Kidney (tissue), 14 donors: ENCODE results near the gene ABCG1. TPM values are rescaled to one million over a fixed set of nuclear protein-coding genes. Genes with fewer than 3 reads are reported as not detected.
A peak's percentile ranks its signal among the peaks of the same experiment; 100 is the strongest.

ENCODE experiments used
- DNase-seq, 5 donors: peaks; one replicate each; pipeline ENCODE4 v3.0.0-alpha.2; 2013 to 2020
- FAIRE-seq: peaks from 2 replicates; lab custom pipeline; 2012; peaks lifted over from hg19 to GRCh38; lab: Jason Lieb, UNC
- H3K27ac ChIP-seq, 2 donors: one replicate each; pipeline ENCODE4 v1.7.0; 2013; ENCODE audit warnings: low read depth in 2 of 2, low read length in 2 of 2, inconsistent platforms in 1 of 2
- H3K27me3 ChIP-seq: one replicate; pipeline ENCODE4 v1.7.1; 2013; ENCODE audit warnings: low read length, inconsistent platforms; ENCODE audit not compliant: control insufficient read depth, insufficient read depth
- H3K36me3 ChIP-seq, 3 donors: one replicate each; pipeline versions ENCODE4 v1.7.0 to v1.7.1; 2013; ENCODE audit warnings: low read length in 3 of 3, control low read depth in 1 of 3, inconsistent platforms in 1 of 3; ENCODE audit not compliant: insufficient read depth in 3 of 3, control insufficient read depth in 2 of 3
- H3K4me1 ChIP-seq, 3 donors: one replicate each; pipeline versions ENCODE4 v1.7.0 to v1.7.1; 2013; ENCODE audit warnings: low read length in 3 of 3, inconsistent platforms in 1 of 3, low read depth in 1 of 3; ENCODE audit not compliant: control insufficient read depth in 2 of 3, insufficient read depth in 2 of 3
- H3K4me3 ChIP-seq, 3 donors: one replicate each; pipeline versions ENCODE4 v1.7.0 to v1.8.1; 2013; ENCODE audit warnings: low read length in 3 of 3, control low read depth in 1 of 3, inconsistent platforms in 1 of 3
- H3K9ac ChIP-seq, 3 donors: one replicate each; pipeline versions ENCODE4 v1.7.0 to v1.7.1; 2013; ENCODE audit warnings: low read length in 3 of 3, control low read depth in 1 of 3, inconsistent platforms in 1 of 3
- H3K9me3 ChIP-seq, 3 donors: one replicate each; pipeline versions ENCODE4 v1.7.0 to v1.7.1; 2013; ENCODE audit warnings: low read length in 3 of 3, control low read depth in 1 of 3, inconsistent platforms in 1 of 3; ENCODE audit not compliant: control insufficient read depth in 2 of 3, insufficient read depth in 1 of 3
- intact Hi-C: fragments of 100-400 bp; cut with DNase I; formaldehyde crosslinking; loops from one replicate; pipeline ENCODE4 v1.11.1; 2022
- polyA plus RNA-seq: library from polyadenylated mRNA; stranded (reverse); fragments of 350-450 nt; fragmentation: Illumina TruSeq; extraction: RNeasy Lipid Tissue Mini Kit (QIAGEN cat#74804); gene quantifications from one replicate; pipeline ENCODE4 v1.2.3, GENCODE V29; 2014; ENCODE audit warnings: low read depth, low replicate concordance; ENCODE audit not compliant: insufficient read depth
- total RNA-seq: library from RNA; stranded (reverse); fragmentation: NEBNext Ultra II Directional; extraction: Animal tissue kit (Norgen Biotek cat#: 25700); gene quantifications from one replicate; pipeline ENCODE4 v1.2.1, GENCODE V29; 2021
- TF ChIP-seq, protein P1 (sequence below): IDR thresholded peaks from 3 replicates; pipeline ENCODE4 v1.5.1; 2012; ENCODE audit warnings: mild to moderate bottlenecking, moderate library complexity, borderline replicate concordance; ENCODE audit not compliant: insufficient read depth; ENCODE audit errors: extremely low read depth
- donor health status: control.
- donor health status: control.
- donor health status: control.
- donor health status: control.
- donor health status: control.
- donor health status: DM: yes; HTN: yes; CAD: no.
- donor health status: Normal renal cell carcinoma (clear cell type).

The ABCG1 gene
- total and polyA plus RNA-seq, 2 donors from 2014 or later, result 5.6 to 27.6 TPM

DNA sequence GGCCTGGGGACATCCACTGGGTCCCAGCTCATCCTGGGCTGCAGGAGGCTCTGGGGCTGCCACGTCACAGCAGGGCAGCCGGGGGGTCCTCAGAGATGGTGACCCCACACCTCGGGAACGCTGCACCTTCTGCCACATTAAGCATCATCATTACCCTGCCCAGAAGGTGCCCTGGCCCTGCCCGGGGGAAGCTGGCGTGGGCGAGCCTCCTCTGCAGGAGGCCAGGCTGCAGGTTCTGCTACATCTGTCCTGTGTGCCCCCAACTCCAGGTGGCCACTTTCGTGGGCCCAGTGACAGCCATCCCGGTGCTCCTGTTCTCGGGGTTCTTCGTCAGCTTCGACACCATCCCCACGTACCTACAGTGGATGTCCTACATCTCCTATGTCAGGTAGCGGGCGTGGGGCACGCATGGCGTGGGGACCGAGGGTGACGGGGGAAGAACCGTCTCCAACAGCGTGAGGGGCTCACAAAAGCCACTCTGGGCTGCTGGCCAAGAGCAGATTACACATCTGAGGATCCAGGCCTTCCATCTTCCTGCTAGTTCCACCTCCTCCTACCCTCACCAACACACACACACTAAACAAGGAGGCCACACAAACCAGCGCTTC lies 75.4 kb downstream of the ABCG1 start:
- peaks cover 0 to 14% (median 4%) of the 10 kb centered on the region in 3 donors for H3K36me3 ChIP-seq
- H3K27ac ChIP-seq, result no peak overlapping the region
- FAIRE-seq (no peak), DNase-seq (peak in 1 of 5 donors; percentile 66)
- no peak overlapping the region for H3K4me3 ChIP-seq
- H3K9me3 ChIP-seq, result peaks cover 0 to 10% (median 0%) of the 10 kb centered on the region in 3 donors
- no peaks in the 10 kb centered on the region for H3K27me3 ChIP-seq
- H3K9ac ChIP-seq, result no peak overlapping the region
- H3K4me1 ChIP-seq, result no peaks in the 10 kb centered on the region
- intact Hi-C loops, result no loop called here
- TF ChIP-seq, protein P1, sequence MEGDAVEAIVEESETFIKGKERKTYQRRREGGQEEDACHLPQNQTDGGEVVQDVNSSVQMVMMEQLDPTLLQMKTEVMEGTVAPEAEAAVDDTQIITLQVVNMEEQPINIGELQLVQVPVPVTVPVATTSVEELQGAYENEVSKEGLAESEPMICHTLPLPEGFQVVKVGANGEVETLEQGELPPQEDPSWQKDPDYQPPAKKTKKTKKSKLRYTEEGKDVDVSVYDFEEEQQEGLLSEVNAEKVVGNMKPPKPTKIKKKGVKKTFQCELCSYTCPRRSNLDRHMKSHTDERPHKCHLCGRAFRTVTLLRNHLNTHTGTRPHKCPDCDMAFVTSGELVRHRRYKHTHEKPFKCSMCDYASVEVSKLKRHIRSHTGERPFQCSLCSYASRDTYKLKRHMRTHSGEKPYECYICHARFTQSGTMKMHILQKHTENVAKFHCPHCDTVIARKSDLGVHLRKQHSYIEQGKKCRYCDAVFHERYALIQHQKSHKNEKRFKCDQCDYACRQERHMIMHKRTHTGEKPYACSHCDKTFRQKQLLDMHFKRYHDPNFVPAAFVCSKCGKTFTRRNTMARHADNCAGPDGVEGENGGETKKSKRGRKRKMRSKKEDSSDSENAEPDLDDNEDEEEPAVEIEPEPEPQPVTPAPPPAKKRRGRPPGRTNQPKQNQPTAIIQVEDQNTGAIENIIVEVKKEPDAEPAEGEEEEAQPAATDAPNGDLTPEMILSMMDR, result no peak

DNA sequence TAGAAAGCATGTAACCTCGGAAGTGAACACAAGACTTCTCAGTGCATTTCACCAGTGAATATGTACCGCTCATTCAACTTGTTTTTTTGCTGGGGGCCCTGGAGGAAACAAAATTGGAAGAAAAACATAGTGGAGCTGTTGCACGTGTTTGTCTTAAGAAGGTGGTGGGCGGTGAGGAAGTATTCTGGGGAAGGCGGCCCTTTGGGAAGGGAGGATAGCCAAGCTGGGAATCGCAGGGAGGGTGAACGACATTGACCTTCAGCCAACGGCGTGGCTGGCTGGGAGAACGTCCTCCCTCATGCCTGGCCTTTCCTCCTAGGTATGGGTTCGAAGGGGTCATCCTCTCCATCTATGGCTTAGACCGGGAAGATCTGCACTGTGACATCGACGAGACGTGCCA lies 76.9 kb downstream of the ABCG1 start:
- H3K4me1 ChIP-seq, result no peaks in the 10 kb centered on the region
- intact Hi-C loops, result no loop called here
- FAIRE-seq (no peak), DNase-seq (peak in 1 of 5 donors; percentile 40)
- H3K4me3 ChIP-seq, result no peak overlapping the region
- no peak overlapping the region for H3K27ac ChIP-seq
- TF ChIP-seq, protein P1, result no peak
- H3K36me3 ChIP-seq, result peaks cover 0 to 14% (median 4%) of the 10 kb centered on the region in 3 donors
- no peak overlapping the region for H3K9ac ChIP-seq
- H3K9me3 ChIP-seq, result peaks cover 0 to 10% (median 0%) of the 10 kb centered on the region in 3 donors
- H3K27me3 ChIP-seq, result no peaks in the 10 kb centered on the region

DNA sequence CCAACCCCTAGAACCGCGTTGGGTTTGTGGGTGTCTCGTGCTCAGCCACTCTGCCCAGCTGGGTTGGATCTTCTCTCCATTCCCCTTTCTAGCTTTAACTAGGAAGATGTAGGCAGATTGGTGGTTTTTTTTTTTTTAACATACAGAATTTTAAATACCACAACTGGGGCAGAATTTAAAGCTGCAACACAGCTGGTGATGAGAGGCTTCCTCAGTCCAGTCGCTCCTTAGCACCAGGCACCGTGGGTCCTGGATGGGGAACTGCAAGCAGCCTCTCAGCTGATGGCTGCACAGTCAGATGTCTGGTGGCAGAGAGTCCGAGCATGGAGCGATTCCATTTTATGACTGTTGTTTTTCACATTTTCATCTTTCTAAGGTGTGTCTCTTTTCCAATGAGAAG lies 77.6 kb downstream of the ABCG1 start:
- no peaks in the 10 kb centered on the region for H3K4me1 ChIP-seq
- H3K4me3 ChIP-seq, result no peak overlapping the region
- intact Hi-C loops, result no loop called here
- H3K27me3 ChIP-seq, result no peaks in the 10 kb centered on the region
- DNase-seq, result peak in 1 of 5 donors; percentile 26
- no peak overlapping the region for H3K27ac ChIP-seq
- H3K9ac ChIP-seq, result no peak overlapping the region
- TF ChIP-seq, protein P1, result no peak
- H3K9me3 ChIP-seq, result peaks cover 0 to 10% (median 0%) of the 10 kb centered on the region in 3 donors
- H3K36me3 ChIP-seq, result peaks cover 0 to 14% (median 4%) of the 10 kb centered on the region in 3 donors
- FAIRE-seq, result no peak
